Esophagus muscularis mucosa (tissue), 4 donors: Measurements from ENCODE around the gene CNBD2.

ENCODE experiments used
- EP300 ChIP-seq: sonication (generic); formaldehyde crosslinking; IDR thresholded peaks from one replicate; pipeline ENCODE4 v1.6.1; 2017; ENCODE audit warnings: antibody characterized with exemption
- POLR2AphosphoS5 ChIP-seq, 2 donors: sonication (generic); formaldehyde crosslinking; IDR thresholded peaks; one replicate each; pipeline ENCODE4 v1.6.1; 2017; ENCODE audit warnings: antibody characterized with exemption in 2 of 2
- TF ChIP-seq, protein P1 (sequence below), 3 experiments: fragments of 200-600 bp in 2 of 3; fragments of 450-650 bp in 1 of 3; sonication (generic) in 2 of 3; IDR thresholded peaks; one replicate each; pipeline ENCODE4 v1.5.1; 2017 to 2019; ENCODE audit warnings: antibody characterized with exemption in 3 of 3, mild to moderate bottlenecking in 2 of 3, moderate library complexity in 1 of 3

DNA sequence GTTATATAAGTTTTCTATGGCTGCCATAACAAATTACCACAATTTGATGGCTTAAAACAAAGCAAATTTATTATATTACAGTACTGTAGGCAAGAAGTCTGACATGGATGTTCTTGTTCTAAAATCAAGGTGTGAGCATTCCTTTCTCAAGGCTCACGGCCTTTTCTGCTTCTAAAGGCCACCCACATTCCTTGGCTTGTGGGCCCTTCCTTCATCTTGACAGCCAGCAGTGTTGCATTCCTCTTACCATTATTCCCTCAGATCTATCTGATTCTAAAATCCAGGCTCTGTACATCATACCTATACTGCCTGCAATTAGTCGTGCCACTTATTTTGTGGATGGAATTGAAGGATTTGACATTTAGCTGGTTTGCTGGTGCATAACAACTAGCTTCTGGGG is 3.6 kb downstream of the CNBD2 start:
- TF ChIP-seq, protein P1, sequence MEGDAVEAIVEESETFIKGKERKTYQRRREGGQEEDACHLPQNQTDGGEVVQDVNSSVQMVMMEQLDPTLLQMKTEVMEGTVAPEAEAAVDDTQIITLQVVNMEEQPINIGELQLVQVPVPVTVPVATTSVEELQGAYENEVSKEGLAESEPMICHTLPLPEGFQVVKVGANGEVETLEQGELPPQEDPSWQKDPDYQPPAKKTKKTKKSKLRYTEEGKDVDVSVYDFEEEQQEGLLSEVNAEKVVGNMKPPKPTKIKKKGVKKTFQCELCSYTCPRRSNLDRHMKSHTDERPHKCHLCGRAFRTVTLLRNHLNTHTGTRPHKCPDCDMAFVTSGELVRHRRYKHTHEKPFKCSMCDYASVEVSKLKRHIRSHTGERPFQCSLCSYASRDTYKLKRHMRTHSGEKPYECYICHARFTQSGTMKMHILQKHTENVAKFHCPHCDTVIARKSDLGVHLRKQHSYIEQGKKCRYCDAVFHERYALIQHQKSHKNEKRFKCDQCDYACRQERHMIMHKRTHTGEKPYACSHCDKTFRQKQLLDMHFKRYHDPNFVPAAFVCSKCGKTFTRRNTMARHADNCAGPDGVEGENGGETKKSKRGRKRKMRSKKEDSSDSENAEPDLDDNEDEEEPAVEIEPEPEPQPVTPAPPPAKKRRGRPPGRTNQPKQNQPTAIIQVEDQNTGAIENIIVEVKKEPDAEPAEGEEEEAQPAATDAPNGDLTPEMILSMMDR (IDR thresholded peaks at IDR 0.05): no peak
- TF ChIP-seq EP300 (no peak), POLR2AphosphoS5 (IDR thresholded peaks at IDR 0.05) (no peak)
